Caco-2 (cell line): Measurements from ENCODE around the gene CEPT1. TPM values are rescaled to one million over a fixed set of nuclear protein-coding genes. Genes with fewer than 3 reads are reported as not detected.

Experiments
- BruUV-seq: library from RNA; stranded (reverse); fragments of 400-500 nt; replicated peaks from 2 replicates; lab custom pipeline; 2021; lab: Mats Ljungman, UMichigan
- CTCF ChIA-PET: fragments of 300-600 bp; sonication (Branson Sonifier 250); formaldehyde crosslinking; loops from one replicate; lab custom pipeline; 2022; ENCODE audit warnings: antibody characterized with exemption; lab: Charles Lee
- POLR2A ChIA-PET: fragments of 300-600 bp; sonication (Branson Sonifier 250); formaldehyde crosslinking; loops from one replicate; lab custom pipeline; 2022; ENCODE audit warnings: antibody characterized with exemption; lab: Charles Lee
- DNase-seq, 2 experiments: peaks; one replicate each; pipeline versions ENCODE4 v3.0.0 to v3.0.0-alpha.2; 2020 to 2022
- H3K27me3 ChIP-seq: replicated peaks from 2 replicates; pipeline ENCODE4 v1.6.0; 2011; ENCODE audit warnings: low read length; ENCODE audit not compliant: control insufficient read depth, insufficient read depth
- H3K36me3 ChIP-seq: 2 replicates; pipeline ENCODE4 v1.5.1; 2011; ENCODE audit warnings: low read length; ENCODE audit not compliant: control insufficient read depth, insufficient read depth
- H3K4me1 ChIP-seq: fragments of 250-450 bp; sonication (Bioruptor Pico); 2 replicates; pipeline ENCODE4 v1.5.1; 2020; ENCODE audit warnings: mild to moderate bottlenecking
- H3K4me3 ChIP-seq: 2 replicates; pipeline ENCODE4 v1.5.1; 2011; ENCODE audit warnings: low read depth, mild to moderate bottlenecking, control low read depth, low read length
- H3K9me3 ChIP-seq: fragments of 250-450 bp; sonication (Bioruptor Pico); 2 replicates; pipeline ENCODE4 v1.5.1; 2020; ENCODE audit warnings: mild to moderate bottlenecking, moderate library complexity
- H3K27ac Mint-ChIP-seq: one replicate; pipeline ENCODE4 v1.8.0; 2022; ENCODE audit warnings: mixed read lengths; ENCODE audit not compliant: unreplicated experiment
- H3K27me3 Mint-ChIP-seq: one replicate; pipeline ENCODE4 v1.8.0; 2022; ENCODE audit warnings: mixed read lengths; ENCODE audit not compliant: insufficient read depth, unreplicated experiment
- H3K36me3 Mint-ChIP-seq: one replicate; pipeline ENCODE4 v1.8.0; 2022; ENCODE audit warnings: mild to moderate bottlenecking, mixed read lengths; ENCODE audit not compliant: insufficient read depth, unreplicated experiment
- H3K4me1 Mint-ChIP-seq: one replicate; pipeline ENCODE4 v1.8.0; 2022; ENCODE audit warnings: low read depth, mixed read lengths; ENCODE audit not compliant: unreplicated experiment
- H3K4me3 Mint-ChIP-seq: one replicate; pipeline ENCODE4 v1.8.0; 2022; ENCODE audit warnings: mild to moderate bottlenecking, moderate library complexity, mixed read lengths; ENCODE audit not compliant: unreplicated experiment
- H3K9me3 Mint-ChIP-seq: one replicate; pipeline ENCODE4 v1.8.0; 2022; ENCODE audit warnings: mixed read lengths; ENCODE audit not compliant: unreplicated experiment
- CTCF ChIP-seq, 2 experiments: fragments of 200-600 bp in 1 of 2; IDR thresholded peaks; 1 replicate in 1 of 2; 2 replicates in 1 of 2; pipeline versions ENCODE4 v1.5.1 to v1.8.0; 2011 to 2022; ENCODE audit warnings: antibody characterized with exemption in 1 of 2, control low read depth in 1 of 2, inconsistent platforms in 1 of 2, low read depth in 1 of 2, low read length in 1 of 2, mild to moderate bottlenecking in 1 of 2, moderate library complexity in 1 of 2; ENCODE audit not compliant: insufficient read depth in 1 of 2, severe bottlenecking in 1 of 2, unreplicated experiment in 1 of 2
- intact Hi-C: fragments of 100-400 bp; cut with micrococcal nuclease; formaldehyde crosslinking; loops from one replicate; pipeline ENCODE4 v1.10.0; 2022; ENCODE audit not compliant: unreplicated experiment
- total RNA-seq: library from RNA; stranded (reverse); gene quantifications from 2 replicates; pipeline ENCODE4 v1.2.3, GENCODE V29; 2022

The CEPT1 gene
- total RNA-seq, 1 experiment from 2014 or later = 17.3 TPM

- BruUV-seq = no TSS peak
- Mint-ChIP-seq H3K4me3 (no peak overlapping the region), H3K36me3 (peaks cover 9% of the 10 kb centered on the region), H3K9me3 (no peaks in the 10 kb centered on the region), H3K27ac (no peak overlapping the region), H3K27me3 (no peaks in the 10 kb centered on the region), H3K4me1 (peaks cover 38% of the 10 kb centered on the region)
- no peak for TF ChIP-seq CTCF (IDR thresholded peaks at IDR 0.05; ENCODE audit: insufficient read depth in 1 of 2, low read depth in 1 of 2, low read length in 1 of 2, severe bottlenecking in 1 of 2, unreplicated experiment in 1 of 2)
- no peak for DNase-seq
- ChIA-PET CTCF (interaction anchor here (1.4 kb wide), 1 partner anchor 114 kb away, joined by 3 read pairs; no protein-coding TSS in a partner anchor), POLR2A (no interaction called here)
- Histone ChIP-seq H3K9me3 (no peaks in the 10 kb centered on the region), H3K4me1 (peaks cover 29% of the 10 kb centered on the region), H3K36me3 (no peaks in the 10 kb centered on the region), H3K4me3 (no peak overlapping the region), H3K27me3 (no peaks in the 10 kb centered on the region)
- intact Hi-C loops = loop anchor here (5.0 kb wide), 1 partner anchor 128 kb away; no protein-coding TSS in a partner anchor
These were observed 79.7 kb downstream of the CEPT1 start for GRCh38 chr1:111219557-111220286.

GRCh38 chr1:111220302-111220890 is 80.4 kb downstream of the CEPT1 start:
- no peak overlapping the region for H3K4me3 Mint-ChIP-seq
- Histone ChIP-seq H3K4me1 (peaks cover 22% of the 10 kb centered on the region), H3K27me3 (no peaks in the 10 kb centered on the region), H3K4me3 (no peak overlapping the region), H3K9me3 (no peaks in the 10 kb centered on the region), H3K36me3 (no peaks in the 10 kb centered on the region)
- TF ChIP-seq CTCF (IDR thresholded peaks at IDR 0.05; ENCODE audit: insufficient read depth in 1 of 2, low read depth in 1 of 2, low read length in 1 of 2, severe bottlenecking in 1 of 2, unreplicated experiment in 1 of 2) = no peak
- intact Hi-C loops = loop anchor here (5.0 kb wide), 1 partner anchor 127 kb away; no protein-coding TSS in a partner anchor
- no peak overlapping the region for H3K27ac Mint-ChIP-seq
- H3K4me1 Mint-ChIP-seq = peaks cover 31% of the 10 kb centered on the region
- no peaks in the 10 kb centered on the region for H3K9me3 Mint-ChIP-seq
- ChIA-PET POLR2A (interaction anchor here (1.0 kb wide), 1 partner anchor 158 kb away, joined by 7 read pairs; no protein-coding TSS in a partner anchor), CTCF (interaction anchor here (1.2 kb wide), 1 partner anchor 114 kb away, joined by 4 read pairs; no protein-coding TSS in a partner anchor)
- DNase-seq = no peak
- H3K36me3 Mint-ChIP-seq = peaks cover 9% of the 10 kb centered on the region
- no peaks in the 10 kb centered on the region for H3K27me3 Mint-ChIP-seq
- no TSS peak for BruUV-seq

DNA sequence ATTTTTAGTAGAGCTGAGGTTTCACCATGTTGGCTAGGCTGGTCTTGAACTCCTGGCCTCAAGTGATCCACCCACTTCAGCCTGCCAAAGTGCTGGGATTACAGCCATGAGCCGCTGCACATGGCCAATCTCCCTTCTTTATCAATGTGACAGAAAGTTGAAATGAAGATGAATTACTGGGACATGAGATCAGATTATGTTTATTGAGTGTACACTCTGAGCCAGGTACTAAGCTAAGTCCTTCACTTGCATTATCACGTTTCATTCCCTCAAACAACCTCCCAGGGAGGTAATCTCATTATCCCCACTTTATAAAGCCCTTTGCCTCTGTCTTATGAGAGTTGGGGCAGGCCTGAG is 81.2 kb downstream of the CEPT1 start:
- Histone ChIP-seq H3K4me1 (peaks cover 17% of the 10 kb centered on the region), H3K27me3 (no peaks in the 10 kb centered on the region), H3K36me3 (no peaks in the 10 kb centered on the region), H3K9me3 (no peaks in the 10 kb centered on the region), H3K4me3 (no peak overlapping the region)
- peaks cover 26% of the 10 kb centered on the region for H3K4me1 Mint-ChIP-seq
- BruUV-seq = no TSS peak
- ChIA-PET CTCF (interaction anchor here (1.2 kb wide), 1 partner anchor 113 kb away, joined by 4 read pairs; no protein-coding TSS in a partner anchor), POLR2A (interaction anchor here (1.0 kb wide), 1 partner anchor 157 kb away, joined by 7 read pairs; no protein-coding TSS in a partner anchor)
- no peaks in the 10 kb centered on the region for H3K9me3 Mint-ChIP-seq
- H3K36me3 Mint-ChIP-seq = peaks cover 9% of the 10 kb centered on the region
- no peak overlapping the region for H3K4me3 Mint-ChIP-seq
- intact Hi-C loops = loop anchor here (5.0 kb wide), 1 partner anchor 126 kb away; no protein-coding TSS in a partner anchor
- TF ChIP-seq CTCF (IDR thresholded peaks at IDR 0.05; ENCODE audit: insufficient read depth in 1 of 2, low read depth in 1 of 2, low read length in 1 of 2, severe bottlenecking in 1 of 2, unreplicated experiment in 1 of 2) = no peak
- H3K27me3 Mint-ChIP-seq = no peaks in the 10 kb centered on the region
- DNase-seq = no peak
- H3K27ac Mint-ChIP-seq = no peak overlapping the region
